GM19452 (cell line): Measurements from ENCODE around the gene BCL11B.

Source experiments
- ATAC-seq: cut with Tn5 transposase; IDR thresholded peaks from one replicate; pipeline ENCODE4 v1.9.1; 2021; ENCODE audit not compliant: unreplicated experiment

Gene BCL11B

GRCh38 chr14:99168330-99168729, 103.7 kb downstream of the BCL11B start:
- no peak for ATAC-seq

GRCh38 chr14:99166506-99166905, 105.5 kb downstream of the BCL11B start:
- ATAC-seq = no peak

DNA sequence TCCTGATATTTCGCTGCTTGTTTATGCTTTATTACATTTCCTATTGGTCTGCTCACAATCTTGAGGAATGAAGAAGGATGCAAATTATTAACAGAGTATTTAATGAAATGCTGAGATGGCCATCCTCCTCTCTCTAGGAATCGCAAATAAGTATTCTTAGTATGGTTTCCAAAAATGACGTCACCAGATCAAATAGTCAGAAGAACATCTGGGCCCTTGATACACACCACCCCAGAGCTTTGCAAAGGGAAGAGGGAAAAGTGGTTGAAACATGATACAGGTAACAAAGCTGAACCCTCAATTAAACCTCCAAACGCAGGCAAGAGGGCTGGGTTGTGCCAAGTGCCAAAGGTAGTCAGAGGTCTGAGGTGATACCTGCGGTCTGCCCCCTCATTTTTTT, 107.3 kb downstream of the BCL11B start:
- no peak for ATAC-seq

- ATAC-seq = no peak
These were observed 108.6 kb downstream of the BCL11B start for GRCh38 chr14:99163446-99163845.

DNA sequence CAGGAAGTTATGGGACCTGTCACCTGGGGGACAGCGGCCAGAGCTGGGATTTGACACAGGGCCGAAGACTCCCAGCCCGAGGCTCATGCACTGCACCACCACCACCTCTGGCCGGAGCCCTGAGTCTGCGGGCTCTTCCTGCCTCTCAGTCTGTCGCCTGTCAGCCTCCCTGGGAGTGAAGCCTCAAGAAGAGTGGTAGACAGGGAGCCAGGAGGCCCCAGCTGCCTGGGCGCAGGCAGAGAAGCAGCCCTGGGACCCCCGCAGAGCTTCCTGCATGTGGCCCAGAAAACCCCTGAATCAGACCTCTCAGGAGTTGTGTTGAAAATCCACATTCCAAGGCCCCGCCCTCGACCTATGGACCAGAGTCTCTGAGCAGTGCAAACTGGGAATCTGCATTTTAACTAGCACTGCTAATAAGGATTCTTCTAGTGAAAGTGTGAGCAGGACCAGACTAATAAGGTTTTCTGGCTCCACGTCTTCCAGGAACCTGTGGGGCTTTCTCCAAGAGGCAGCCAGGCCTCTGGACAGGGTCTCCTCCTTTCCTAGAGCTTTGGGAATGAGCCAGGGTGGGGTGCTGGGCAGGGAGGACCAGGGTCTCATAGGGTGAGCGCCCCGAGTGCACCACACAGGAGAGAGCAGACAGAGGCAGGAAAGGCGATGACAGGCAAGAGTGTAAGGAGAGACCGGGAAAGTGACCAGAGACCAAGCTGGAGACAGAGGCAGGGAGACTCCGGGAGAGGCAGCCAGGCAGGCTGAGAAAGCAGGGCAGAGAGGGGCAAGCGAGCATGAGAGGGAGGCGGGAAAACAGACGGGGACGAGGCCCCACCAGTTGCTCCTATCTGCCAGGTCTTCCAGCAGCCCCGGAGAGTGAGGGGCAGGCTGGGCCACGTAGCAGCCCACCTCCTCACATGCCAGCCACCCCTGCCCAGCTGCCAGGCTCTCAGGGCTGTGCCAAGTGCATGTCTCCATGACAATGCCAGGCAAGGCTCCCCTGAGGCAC, 112.4 kb downstream of the BCL11B start:
- ATAC-seq = no peak

DNA sequence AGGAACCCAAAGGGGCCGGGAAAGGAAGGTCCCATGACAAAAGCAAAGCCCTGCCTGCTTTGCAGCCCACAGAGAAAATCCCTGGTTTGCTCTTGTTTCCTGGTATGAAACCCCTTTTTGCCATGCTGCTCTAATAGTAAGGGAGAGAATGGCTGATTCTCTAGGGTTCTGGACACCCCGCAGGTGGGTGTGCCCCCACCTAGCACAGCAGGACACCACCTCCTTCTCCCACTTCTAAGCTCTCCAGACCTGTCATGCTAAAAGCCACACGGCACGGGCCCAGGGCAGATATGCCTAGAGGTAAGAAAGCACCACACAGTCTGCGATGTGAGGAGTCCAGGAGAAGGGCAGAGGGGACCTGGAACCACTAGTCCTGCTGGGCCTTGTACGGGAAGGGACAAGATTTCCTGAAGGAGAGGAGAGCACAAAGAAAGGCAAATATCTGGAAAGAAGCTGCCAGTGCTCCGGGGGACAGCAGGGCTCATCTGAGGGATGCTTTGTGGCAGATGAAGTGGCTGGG, 113.3 kb downstream of the BCL11B start:
- ATAC-seq = no peak

DNA sequence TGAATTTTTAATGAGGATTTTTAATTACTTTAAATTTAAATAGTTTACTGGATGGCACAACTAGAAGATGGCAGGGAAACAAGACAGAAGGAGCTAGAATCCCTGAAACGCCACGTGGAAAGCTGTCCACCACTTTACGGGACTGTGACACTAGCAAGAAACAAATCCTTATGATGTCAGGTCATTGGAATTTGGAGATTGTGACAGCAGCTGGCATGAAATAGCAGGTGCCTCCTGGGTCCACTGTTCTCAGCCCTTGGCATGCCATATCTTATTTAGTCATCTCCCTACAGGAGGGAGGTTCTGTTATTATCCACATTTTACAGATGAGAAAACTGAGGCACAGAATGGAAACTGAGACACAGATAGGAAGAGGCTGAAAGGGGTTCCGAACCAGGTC, 113.8 kb downstream of the BCL11B start:
- ATAC-seq = no peak

GRCh38 chr14:99157676-99158075, 114.3 kb downstream of the BCL11B start:
- no peak for ATAC-seq

DNA sequence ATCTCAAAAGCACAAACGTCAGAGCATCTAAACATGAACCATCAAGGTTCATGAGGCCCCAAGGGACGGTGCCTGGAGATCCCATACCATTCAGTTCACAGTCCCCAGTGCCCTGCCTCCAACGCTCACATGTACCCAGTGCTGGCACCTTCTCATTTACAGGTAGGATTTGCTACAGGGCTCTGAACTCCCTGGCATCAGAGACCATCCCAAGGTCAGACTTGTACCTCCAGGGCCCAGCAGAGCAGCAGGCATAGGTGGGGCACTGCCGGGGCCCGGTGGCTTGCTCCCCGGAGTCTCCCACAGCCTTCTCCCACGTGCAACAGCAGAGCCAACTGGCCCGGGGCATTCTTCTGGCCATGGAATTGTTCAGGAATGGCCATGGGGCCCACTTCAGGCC, 114.8 kb downstream of the BCL11B start:
- ATAC-seq = no peak

DNA sequence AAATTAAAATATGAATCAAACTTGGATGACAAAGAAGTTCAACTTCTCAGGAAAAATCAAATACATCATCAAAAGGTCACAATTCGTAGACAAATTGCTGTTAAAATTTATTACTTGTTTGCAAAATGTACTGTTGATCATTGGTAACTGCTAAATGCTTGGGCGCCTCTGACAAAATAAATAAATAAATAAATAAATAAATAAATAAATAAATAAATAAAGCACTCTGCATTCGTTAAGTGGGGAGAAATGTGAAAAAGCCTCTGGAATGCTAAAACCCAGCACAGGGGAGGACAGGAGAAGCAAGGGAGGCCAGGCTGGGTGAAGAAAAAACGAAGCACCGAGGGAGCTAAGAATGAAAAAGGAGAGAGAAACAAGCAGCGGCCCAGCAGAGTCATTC, 115.2 kb downstream of the BCL11B start:
- no peak for ATAC-seq

DNA sequence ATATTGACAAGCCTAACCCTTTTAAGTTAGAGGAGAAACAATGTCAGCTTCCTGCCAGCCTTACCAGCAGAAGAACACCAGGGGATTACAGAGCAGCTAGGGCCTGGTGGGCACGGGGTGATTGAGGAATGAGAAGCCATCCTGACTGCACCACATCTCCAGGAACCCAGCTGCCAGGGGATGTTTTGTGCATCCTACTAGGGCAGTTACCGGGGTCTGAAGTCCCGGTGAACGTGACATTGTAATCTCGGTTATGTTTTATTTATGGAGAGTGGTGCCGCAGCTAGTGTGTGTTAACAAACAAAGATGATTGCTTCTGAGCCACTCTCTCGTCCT, 115.9 kb downstream of the BCL11B start:
- ATAC-seq = no peak

GRCh38 chr14:99155173-99156089, 116.6 kb downstream of the BCL11B start:
- ATAC-seq = no peak

GRCh38 chr14:99150236-99150635, 121.8 kb downstream of the BCL11B start:
- no peak for ATAC-seq

GRCh38 chr14:99148861-99149610, 123.0 kb downstream of the BCL11B start:
- ATAC-seq = no peak

DNA sequence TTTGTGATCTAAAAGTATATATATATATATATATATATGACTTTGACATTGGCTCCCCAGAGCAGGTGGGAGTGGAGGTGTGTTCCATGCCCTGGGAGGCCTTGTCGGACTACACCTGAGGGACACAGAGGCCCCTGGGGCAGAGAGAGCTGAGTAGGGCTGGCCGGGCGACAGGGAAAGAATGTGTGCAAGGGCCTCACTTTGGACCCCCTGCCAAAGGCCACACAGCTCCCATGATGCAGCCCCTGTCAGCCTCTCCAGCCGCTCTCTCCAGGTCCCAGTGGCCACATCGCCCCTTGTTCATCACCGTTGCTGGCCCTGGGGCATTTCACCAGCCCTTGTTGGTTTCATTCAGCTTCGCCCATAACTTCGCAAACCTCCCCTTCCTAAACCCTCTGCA, 123.9 kb downstream of the BCL11B start:
- no peak for ATAC-seq

DNA sequence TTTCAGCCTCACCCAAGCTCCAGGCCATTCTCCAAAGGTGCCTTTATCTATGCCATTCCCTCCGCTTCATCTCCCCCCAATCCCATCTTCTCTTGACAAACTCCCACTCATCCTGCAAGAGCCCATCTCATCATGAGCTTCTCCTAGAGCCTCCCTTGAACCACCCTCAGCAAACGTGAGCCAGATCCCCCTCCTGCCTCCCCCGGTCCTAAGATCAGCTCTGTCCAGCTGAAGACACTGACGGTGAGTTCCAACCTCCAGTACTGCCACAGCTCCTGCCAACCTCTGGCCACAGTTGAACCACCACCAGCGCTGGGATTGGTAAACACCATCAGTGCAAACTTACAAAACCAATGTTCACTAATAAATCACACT, 124.6 kb downstream of the BCL11B start:
- no peak for ATAC-seq

- ATAC-seq = no peak
These were observed 125.2 kb downstream of the BCL11B start for GRCh38 chr14:99146616-99147365.

DNA sequence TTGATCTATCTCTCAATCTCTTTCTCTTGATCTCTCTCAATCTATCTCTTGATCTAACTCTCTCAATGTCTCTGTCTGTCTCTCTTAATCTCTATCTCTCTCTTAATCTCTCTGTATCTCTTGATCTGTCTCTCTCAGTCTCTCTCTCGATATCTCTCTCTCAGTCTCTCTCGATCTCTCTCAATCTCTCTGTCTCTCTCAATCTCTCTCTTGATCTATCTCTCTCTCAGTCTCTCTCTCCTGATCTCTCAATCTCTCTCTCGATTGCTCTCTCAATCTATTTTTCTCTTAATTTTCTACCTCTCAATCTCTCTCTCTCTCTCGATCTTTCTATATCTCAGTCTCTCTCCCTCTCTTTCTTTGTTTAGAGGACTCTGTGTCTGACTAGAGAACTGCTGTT, 126.7 kb downstream of the BCL11B start:
- no peak for ATAC-seq

- ATAC-seq = no peak
These were observed 128.2 kb downstream of the BCL11B start for GRCh38 chr14:99143793-99144192.

- ATAC-seq = no peak
These were observed 128.9 kb downstream of the BCL11B start for GRCh38 chr14:99143126-99143525.
